Stimulated activated CD4-positive, alpha-beta T cell treated with anti-CD3 and anti-CD28 coated beads, Interleukin-12 subunit alpha, Interleukin-12 subunit beta, amount 100 ng/mL, for 24 hours (primary cell): ENCODE results near the gene IQCC.

Source experiments
- DNase-seq, 2 experiments: peaks; one replicate each; pipeline ENCODE4 v3.0.0-alpha.2; 2020; ENCODE audit warnings: low read depth in 2 of 2

Gene IQCC

GRCh38 chr1:32256473-32257226, 51.2 kb downstream of the IQCC start:
- no peak for DNase-seq

- DNase-seq: no peak
Observed at GRCh38 chr1:32257227-32257508, 51.7 kb downstream of the IQCC start.
